Heart left ventricle (tissue), 13 donors: ENCODE results near the gene GBP2.

ENCODE experiments used
- POLR2A ChIP-seq, 2 donors: fragments of 450-650 bp; IDR thresholded peaks; one replicate each; pipeline ENCODE4 v1.6.1; 2017; ENCODE audit warnings: antibody characterized with exemption in 2 of 2, mild to moderate bottlenecking in 2 of 2, moderate library complexity in 2 of 2
- TF ChIP-seq, protein P1 (sequence below), 12 donors: fragments of 200-600 bp; sonication (generic) in 4 of 12; IDR thresholded peaks; one replicate each; pipeline versions ENCODE4 v1.5.0 to v1.8.0; 2018 to 2022; ENCODE audit warnings: antibody characterized with exemption in 12 of 12, mild to moderate bottlenecking in 5 of 12
- donor health status: ischemic (EF 13 %, LVEDD 7.1; RV severe dilation, severe dysfunction).
- donor health status: DM: no; HTN: yes; CAD: no.
- donor health status: DM: no; HTN: no; CAD: no.
- donor health status: ischemic (EF 25% LVEDD 6.9; RV normal size, moderate dysfunction).
- donor health status: ischemic (EF 25% LVEDD 5.7; RV mildly dilated, moderate dysfunction).
- donor health status: ischemic (EF 35%, LVEDD 5.7; RV mildly dilated, moderate dysfunction).
- donor health status: nonischemic (EF 11% LVEDD 7.7; RV severe dilation, severe dysfunction).
- donor health status: DM: yes; HTN: yes; CAD: no.
- donor health status: PGD.
- donor health status: ischemic (EF 29% LVEDD 5.4; RV normal size, mild dysfunction).
- donor health status: nonischemic (EF 23%, LVEDD 6.1; RV moderate dilation, normal function).

DNA sequence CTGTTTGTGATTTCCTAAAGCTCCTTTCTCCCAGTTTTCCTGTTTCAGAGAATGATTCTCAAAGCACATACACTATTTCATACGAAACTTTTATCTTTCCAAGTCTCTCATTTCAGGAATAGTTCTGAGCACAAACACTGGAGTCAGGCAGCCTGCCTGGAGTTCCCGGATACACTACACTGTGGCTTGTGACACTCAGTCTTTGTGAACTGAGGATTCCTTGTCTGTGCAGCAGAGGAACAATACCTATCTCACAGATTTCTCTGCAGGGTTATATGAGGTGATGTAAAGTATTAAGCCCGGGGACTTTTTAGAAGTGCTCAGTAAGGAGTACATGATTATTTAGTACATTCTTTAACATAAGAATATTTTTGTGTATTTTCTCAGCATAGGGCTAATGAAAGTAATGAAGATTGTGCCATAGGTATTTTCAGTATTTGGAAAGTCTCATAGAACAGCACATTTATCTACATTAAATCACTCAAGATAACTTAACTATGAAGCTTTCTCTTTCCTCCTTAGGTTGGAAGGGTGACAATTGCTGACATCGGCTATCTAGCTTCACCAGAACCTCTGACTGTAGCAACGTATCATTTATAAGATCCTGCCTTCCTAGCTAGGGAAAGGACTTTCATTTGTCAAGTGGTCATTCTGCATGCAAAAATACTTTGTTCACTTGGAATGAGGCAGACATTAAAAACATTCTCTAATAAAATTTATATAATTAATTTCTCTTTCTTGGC is 12.9 kb downstream of the GBP2 start:
- TF ChIP-seq, protein P1, sequence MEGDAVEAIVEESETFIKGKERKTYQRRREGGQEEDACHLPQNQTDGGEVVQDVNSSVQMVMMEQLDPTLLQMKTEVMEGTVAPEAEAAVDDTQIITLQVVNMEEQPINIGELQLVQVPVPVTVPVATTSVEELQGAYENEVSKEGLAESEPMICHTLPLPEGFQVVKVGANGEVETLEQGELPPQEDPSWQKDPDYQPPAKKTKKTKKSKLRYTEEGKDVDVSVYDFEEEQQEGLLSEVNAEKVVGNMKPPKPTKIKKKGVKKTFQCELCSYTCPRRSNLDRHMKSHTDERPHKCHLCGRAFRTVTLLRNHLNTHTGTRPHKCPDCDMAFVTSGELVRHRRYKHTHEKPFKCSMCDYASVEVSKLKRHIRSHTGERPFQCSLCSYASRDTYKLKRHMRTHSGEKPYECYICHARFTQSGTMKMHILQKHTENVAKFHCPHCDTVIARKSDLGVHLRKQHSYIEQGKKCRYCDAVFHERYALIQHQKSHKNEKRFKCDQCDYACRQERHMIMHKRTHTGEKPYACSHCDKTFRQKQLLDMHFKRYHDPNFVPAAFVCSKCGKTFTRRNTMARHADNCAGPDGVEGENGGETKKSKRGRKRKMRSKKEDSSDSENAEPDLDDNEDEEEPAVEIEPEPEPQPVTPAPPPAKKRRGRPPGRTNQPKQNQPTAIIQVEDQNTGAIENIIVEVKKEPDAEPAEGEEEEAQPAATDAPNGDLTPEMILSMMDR (IDR thresholded peaks at IDR 0.05), result no peak
- no peak for TF ChIP-seq POLR2A (IDR thresholded peaks at IDR 0.05)
